GM18502 (cell line): ENCODE measurements around the gene TSSK1B.
"Not testable (repeated sequence)": the region's sequence is repeated elsewhere in the genome, so short reads cannot be mapped to it uniquely, and the experiment has no call there.

ENCODE experiments used
- ATAC-seq: cut with Tn5 transposase; IDR thresholded peaks from one replicate; pipeline ENCODE4 v1.9.1; 2021; ENCODE audit warnings: mild to moderate bottlenecking; ENCODE audit not compliant: unreplicated experiment, poor library complexity

TSSK1B gene

GRCh38 chr5:113434889-113435288, at the start of gene TSSK1B:
Gene TSSK1B, minus strand, starts transcription at chr5:113434989. Its CDS starts 150 bp downstream, at chr5:113434839.
- ATAC-seq, result no peak

GRCh38 chr5:113480243-113480642, 45.5 kb upstream of the TSSK1B start:
- no peak for ATAC-seq

DNA sequence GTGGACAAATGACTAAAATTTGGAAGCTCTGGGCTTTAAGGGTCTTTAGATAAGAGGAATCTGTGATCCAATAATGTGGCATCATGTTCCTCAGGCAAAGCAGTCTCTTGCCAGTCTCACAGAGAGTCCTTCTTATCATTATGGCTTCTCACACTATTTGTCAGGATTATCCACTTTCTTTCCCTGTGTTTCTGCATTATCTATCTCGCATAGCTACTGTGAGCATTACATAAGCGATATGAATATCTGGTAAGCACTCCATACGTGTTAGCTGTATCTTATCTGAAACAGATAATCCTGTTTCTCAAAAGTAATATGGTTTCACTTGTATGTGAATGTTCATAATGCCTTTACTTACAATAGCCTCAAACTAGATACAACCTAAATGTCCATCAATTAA, 43.9 kb upstream of the TSSK1B start:
- no peak for ATAC-seq

DNA sequence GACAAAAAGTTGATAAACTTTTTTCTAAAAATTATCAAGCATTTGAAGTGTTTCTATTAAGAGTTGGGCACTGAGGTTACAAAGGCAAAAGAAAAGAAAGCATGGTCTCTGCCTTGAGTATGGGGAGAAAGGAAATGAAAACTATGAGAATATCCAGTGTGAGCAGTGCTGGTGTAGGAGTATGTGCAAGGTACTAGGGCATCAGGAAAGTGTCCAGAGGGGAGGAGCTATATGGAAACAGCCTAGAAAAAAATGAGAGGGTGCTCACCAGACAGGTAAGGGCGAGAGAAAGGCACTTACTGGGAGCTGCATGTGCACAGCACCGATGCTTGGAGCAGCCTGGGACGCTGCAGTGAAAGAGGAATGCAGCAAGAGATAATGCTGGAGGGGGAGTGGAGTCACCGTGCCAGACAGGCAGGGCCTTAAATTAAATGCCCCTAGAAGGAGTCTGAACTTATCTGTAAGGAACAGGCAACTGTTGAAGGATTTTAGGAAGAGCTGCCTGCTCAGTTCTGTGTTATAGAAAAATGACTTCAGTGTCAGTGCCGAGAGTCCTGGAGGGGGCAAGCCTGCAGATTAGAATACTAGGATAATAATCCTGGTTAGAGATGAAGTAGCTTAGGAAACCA, 39.4 kb upstream of the TSSK1B start:
- no peak for ATAC-seq

GRCh38 chr5:113463032-113463431, 28.2 kb upstream of the TSSK1B start:
- ATAC-seq, result no peak

GRCh38 chr5:113457106-113457505, 22.3 kb upstream of the TSSK1B start:
- ATAC-seq, result not testable (repeated sequence)

- ATAC-seq, result no peak
Measured at GRCh38 chr5:113452941-113453340, 18.2 kb upstream of the TSSK1B start.

GRCh38 chr5:113451797-113452196, 17.0 kb upstream of the TSSK1B start:
- ATAC-seq, result no peak

DNA sequence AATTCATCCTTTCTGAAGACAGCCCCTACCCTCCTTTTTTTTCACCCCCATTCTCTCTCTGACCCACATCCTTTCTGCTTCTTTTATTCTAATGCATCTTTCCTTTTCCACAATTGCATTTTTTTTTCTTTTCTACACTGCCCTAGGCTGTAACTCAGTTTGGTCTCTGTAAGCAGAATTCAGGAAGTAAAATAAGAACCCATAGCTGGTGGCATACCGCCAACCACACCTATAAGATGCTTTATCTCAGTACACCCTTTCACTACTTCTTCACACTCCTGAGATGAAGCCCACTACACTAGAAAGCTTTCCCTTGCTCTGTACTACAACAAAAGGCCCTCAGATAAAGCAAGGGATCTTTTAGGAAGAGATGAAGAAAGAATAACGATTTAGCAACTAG, 16.1 kb upstream of the TSSK1B start:
- ATAC-seq, result no peak

- no peak for ATAC-seq
Measured at GRCh38 chr5:113450462-113450861, 15.7 kb upstream of the TSSK1B start.

- ATAC-seq, result no peak
Measured at GRCh38 chr5:113448252-113448651, 13.5 kb upstream of the TSSK1B start.

DNA sequence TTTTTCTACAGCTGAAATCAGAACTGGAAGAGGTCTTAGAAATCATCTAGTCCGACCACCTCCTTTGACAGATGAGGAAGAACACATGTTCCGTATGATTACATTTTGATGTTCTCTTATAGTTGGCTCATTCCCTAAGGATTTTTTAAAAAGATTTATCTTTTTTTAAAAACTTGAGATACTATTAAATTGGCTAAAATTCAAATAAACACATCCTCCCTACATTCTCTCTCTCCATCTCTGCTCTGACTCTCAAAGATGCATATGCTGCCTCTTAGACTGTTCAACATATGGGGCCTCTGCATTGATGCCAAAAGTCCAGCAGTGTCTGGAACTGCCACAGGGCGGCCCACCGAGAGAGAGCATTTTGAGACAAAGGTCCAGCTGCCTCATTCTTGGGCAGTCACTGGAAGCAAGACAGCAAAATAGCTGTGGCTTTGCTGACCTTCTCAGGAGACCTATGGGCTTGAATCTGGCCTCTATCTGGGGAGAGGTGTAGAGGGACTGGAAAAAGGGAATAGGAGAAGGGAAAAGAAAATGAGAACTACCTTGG, 12.8 kb upstream of the TSSK1B start:
- ATAC-seq, result no peak

DNA sequence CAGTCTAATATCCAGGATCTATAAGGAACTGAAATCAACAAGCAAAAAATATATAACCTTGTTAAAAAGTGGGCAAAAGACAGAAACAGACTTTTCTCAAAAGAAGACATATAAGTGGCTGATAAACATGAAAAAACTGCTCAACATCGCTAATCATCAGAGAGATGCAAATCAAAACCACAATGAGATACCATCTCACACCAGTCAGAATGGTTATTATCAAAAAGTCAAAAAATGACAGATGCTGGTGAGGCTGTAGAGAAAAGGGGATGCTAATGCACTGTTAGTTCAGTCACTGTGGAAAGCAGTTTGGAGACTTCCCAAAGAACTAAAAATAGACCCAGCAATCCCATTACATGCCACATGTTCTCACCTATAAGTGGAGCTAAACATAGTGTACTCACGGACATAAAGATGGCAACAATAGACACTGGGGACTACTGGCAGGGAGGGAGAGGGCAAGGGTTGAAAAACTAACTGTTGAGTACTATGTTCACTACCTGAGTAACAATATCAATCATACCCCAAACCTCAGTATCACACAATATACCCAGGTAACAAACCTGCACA, 11.7 kb upstream of the TSSK1B start:
- no peak for ATAC-seq

DNA sequence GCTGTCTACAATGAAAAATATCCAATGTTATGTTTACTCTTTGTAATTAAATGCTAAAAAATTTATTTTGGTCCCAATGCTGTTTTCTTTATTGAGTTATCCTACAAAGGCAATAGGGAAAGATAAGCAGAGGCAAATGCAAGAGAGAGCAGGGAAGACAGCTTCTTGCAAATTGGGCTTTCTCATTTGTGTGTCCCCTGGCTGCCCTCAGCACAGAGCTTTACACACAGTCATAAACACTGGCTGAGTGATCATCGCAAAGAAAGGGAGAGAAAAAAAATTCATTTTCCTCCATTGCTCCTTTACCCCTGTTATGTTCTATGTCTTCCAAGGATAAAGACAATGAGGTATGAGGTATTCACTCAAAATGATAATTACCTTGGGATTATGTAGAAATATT, 2.3 kb upstream of the TSSK1B start:
- no peak for ATAC-seq

GRCh38 chr5:113435575-113435974, 786 bp upstream of the TSSK1B start:
- no peak for ATAC-seq

DNA sequence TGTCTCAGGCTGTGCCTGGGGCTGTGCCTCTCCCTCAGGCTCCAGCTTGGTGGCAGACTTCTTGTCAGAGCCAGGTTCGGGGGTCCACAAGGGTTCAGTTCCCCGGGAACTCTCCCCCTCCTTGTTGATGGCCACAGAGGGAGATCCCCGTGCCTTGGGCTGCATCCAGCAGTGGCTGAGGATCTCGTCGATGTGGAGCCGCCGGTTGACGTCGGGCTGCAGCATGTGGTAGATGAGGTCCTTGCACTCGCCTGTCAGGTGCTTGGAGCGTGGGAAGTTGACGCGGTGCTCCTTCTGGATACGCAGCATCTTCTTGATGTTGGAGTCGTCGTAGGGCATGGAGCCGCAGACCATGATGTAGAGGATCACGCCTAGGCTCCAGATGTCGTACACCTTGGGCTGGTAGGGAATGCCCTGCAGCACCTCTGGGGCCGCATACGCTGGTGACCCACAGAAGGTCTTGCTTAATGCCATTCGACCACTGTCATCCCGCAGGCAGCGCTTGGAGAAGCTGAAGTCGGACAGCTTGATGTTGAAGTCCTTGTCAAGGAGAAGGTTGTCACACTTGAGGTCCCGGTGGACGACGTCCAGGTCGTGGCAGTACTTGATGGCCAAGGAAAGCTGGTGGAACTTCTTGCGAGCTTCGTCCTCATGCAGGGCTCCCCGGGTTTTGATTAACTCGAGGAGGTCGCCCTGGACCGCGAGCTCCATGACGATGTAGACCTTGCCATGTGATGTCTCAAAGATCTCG, 752 bp downstream of the TSSK1B start:
- ATAC-seq, result no peak

- no peak for ATAC-seq
Measured at GRCh38 chr5:113433071-113433470, 1.7 kb downstream of the TSSK1B start.

- no peak for ATAC-seq
Measured at GRCh38 chr5:113427871-113428574, 6.8 kb downstream of the TSSK1B start.

DNA sequence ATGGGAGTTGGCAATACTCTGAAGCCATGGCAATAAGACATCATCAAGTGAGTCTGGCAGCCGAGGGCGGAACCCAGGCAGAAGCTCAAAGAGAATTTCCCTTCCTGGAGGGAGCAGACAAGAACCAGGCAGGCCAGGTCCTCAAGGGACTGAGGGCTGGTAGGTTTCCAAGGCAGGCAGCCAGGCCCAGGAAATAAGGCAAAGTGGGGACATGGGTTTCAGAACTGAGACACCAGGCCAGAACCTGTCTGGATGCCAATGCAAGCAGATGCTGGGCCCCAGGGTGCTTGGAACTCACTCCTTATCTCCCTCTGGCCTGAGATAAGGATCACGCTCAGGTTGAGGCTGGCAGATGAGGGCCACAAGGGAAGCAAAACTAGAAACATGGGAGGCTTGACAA, 8.9 kb downstream of the TSSK1B start:
- no peak for ATAC-seq

- no peak for ATAC-seq
Measured at GRCh38 chr5:113421693-113422092, 13.1 kb downstream of the TSSK1B start.

DNA sequence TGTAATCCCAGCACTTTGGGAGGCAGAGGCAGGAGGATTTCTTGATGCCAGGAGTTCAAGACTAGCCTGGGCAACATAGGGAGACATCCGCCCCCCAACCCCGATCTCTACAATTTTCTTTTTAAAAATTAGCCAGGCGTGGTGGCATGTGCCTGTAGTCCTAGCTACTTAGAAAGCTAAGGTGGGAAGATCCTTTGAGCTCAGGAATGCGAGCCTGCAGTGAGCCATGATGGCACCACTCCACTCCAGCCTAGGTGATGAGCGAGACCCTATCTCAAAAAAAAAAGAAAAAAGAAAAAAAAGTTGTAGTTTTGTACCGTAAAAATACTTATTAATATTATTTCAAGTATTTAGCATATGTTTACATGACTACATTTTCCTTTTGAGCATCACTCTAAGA, 29.3 kb downstream of the TSSK1B start:
- ATAC-seq, result no peak
